ENCODE measurements around the gene DDX4. TPM values are rescaled to one million over a fixed set of nuclear protein-coding genes. Genes with fewer than 3 reads are reported as not detected.
"Not testable (repeated sequence)": the region's sequence is repeated elsewhere in the genome, so short reads cannot be mapped to it uniquely, and the experiment has no call there.

DDX4 gene
- total RNA-seq, 2 donors from 2014 or later, result 1.0 to 1.1 TPM

- ATAC-seq (replicated peaks in 1 of 2); DNase-seq; H3K27ac Mint-ChIP-seq; H3K4me1 Mint-ChIP-seq (ENCODE audit: low read depth); H3K4me3 Mint-ChIP-seq: not testable (repeated sequence)
- Mint-ChIP-seq H3K27me3 (ENCODE audit: low read depth) (peaks cover 20% of the 10 kb centered on the region), H3K9me3 (peaks cover 7 to 12% of the 10 kb centered on the region in 2 donors), H3K36me3 (ENCODE audit: insufficient read depth in 2 of 2) (peaks cover 10 to 13% of the 10 kb centered on the region in 2 donors)
Measured at GRCh38 chr5:55808814-55809213, 71.0 kb downstream of the DDX4 start.

GRCh38 chr5:55815939-55816338 lies 78.1 kb downstream of the DDX4 start:
- H3K27me3 Mint-ChIP-seq (ENCODE audit: low read depth), result peaks cover 28% of the 10 kb centered on the region
- ATAC-seq (replicated peaks in 1 of 2); DNase-seq; H3K36me3 Mint-ChIP-seq (ENCODE audit: insufficient read depth in 2 of 2); H3K4me3 Mint-ChIP-seq; H3K27ac Mint-ChIP-seq; H3K4me1 Mint-ChIP-seq (ENCODE audit: low read depth); H3K9me3 Mint-ChIP-seq: not testable (repeated sequence)

- ATAC-seq (replicated peaks in 1 of 2), result no peak
- no peaks in the 10 kb centered on the region for H3K36me3 Mint-ChIP-seq (ENCODE audit: insufficient read depth in 2 of 2)
- peaks cover 32% of the 10 kb centered on the region for H3K27me3 Mint-ChIP-seq (ENCODE audit: low read depth)
- H3K9me3 Mint-ChIP-seq, result no peaks in the 10 kb centered on the region
- H3K4me3 Mint-ChIP-seq, result no peak overlapping the region
- no peak overlapping the region for H3K27ac Mint-ChIP-seq
- H3K4me1 Mint-ChIP-seq (ENCODE audit: low read depth), result peaks cover 3% of the 10 kb centered on the region
- DNase-seq, result no peak
Measured at GRCh38 chr5:55816342-55816741, 78.5 kb downstream of the DDX4 start.

- Mint-ChIP-seq H3K4me1 (ENCODE audit: low read depth) (peaks cover 5% of the 10 kb centered on the region), H3K27me3 (ENCODE audit: low read depth) (peaks cover 39% of the 10 kb centered on the region), H3K4me3 (no peak overlapping the region), H3K27ac (no peak overlapping the region), H3K36me3 (ENCODE audit: insufficient read depth in 2 of 2) (no peaks in the 10 kb centered on the region), H3K9me3 (no peaks in the 10 kb centered on the region)
- ATAC-seq (replicated peaks in 1 of 2) (no peak), DNase-seq (no peak)
Measured at GRCh38 chr5:55817030-55817429, 79.2 kb downstream of the DDX4 start.

GRCh38 chr5:55820488-55820887 lies 82.6 kb downstream of the DDX4 start:
- no peaks in the 10 kb centered on the region for H3K36me3 Mint-ChIP-seq (ENCODE audit: insufficient read depth in 2 of 2)
- peaks cover 66% of the 10 kb centered on the region for H3K27me3 Mint-ChIP-seq (ENCODE audit: low read depth)
- DNase-seq (no peak), ATAC-seq (replicated peaks in 1 of 2) (no peak)
- no peak overlapping the region for H3K27ac Mint-ChIP-seq
- no peaks in the 10 kb centered on the region for H3K9me3 Mint-ChIP-seq
- H3K4me1 Mint-ChIP-seq (ENCODE audit: low read depth), result peaks cover 5% of the 10 kb centered on the region
- no peak overlapping the region for H3K4me3 Mint-ChIP-seq

GRCh38 chr5:55821731-55822512 lies 84.1 kb downstream of the DDX4 start:
- H3K4me3 Mint-ChIP-seq, result peak overlapping the region; percentile 59 to 70
- H3K9me3 Mint-ChIP-seq, result no peaks in the 10 kb centered on the region
- ATAC-seq (replicated peaks in 1 of 2) (peak; percentile 54 to 63), DNase-seq (peak; percentile 12 to 30)
- no peak overlapping the region for H3K27ac Mint-ChIP-seq
- H3K27me3 Mint-ChIP-seq (ENCODE audit: low read depth), result peaks cover 71% of the 10 kb centered on the region
- H3K4me1 Mint-ChIP-seq (ENCODE audit: low read depth), result peaks cover 5% of the 10 kb centered on the region
- no peaks in the 10 kb centered on the region for H3K36me3 Mint-ChIP-seq (ENCODE audit: insufficient read depth in 2 of 2)

GRCh38 chr5:55823151-55823796 lies 85.4 kb downstream of the DDX4 start:
- H3K27me3 Mint-ChIP-seq (ENCODE audit: low read depth), result peaks cover 82% of the 10 kb centered on the region
- peak in 1 of 2 donors; percentile 33 for ATAC-seq (replicated peaks in 1 of 2)

GRCh38 chr5:55829956-55830355 lies 92.1 kb downstream of the DDX4 start:
- H3K27me3 Mint-ChIP-seq (ENCODE audit: low read depth), result peaks cover 36% of the 10 kb centered on the region
- peaks cover 0 to 4% of the 10 kb centered on the region in 2 donors for H3K36me3 Mint-ChIP-seq (ENCODE audit: insufficient read depth in 2 of 2)
- ATAC-seq (replicated peaks in 1 of 2) (peak; percentile 46 to 53), DNase-seq (no peak)
- H3K4me1 Mint-ChIP-seq (ENCODE audit: low read depth), result peaks cover 8% of the 10 kb centered on the region
- no peak overlapping the region for H3K4me3 Mint-ChIP-seq
- H3K9me3 Mint-ChIP-seq, result peaks cover 0 to 4% of the 10 kb centered on the region in 2 donors
- H3K27ac Mint-ChIP-seq, result no peak overlapping the region

More at GRCh38 chr5:55823151-55823796, 85.4 kb downstream of the DDX4 start:
- DNase-seq, result no peak
- Mint-ChIP-seq H3K36me3 (ENCODE audit: insufficient read depth in 2 of 2) (no peaks in the 10 kb centered on the region), H3K4me1 (ENCODE audit: low read depth) (peaks cover 5% of the 10 kb centered on the region), H3K27ac (no peak overlapping the region), H3K9me3 (no peaks in the 10 kb centered on the region), H3K4me3 (no peak overlapping the region)

GRCh38 chr5:55832446-55832845 lies 94.6 kb downstream of the DDX4 start:
- ATAC-seq (replicated peaks in 1 of 2) (no peak), DNase-seq (no peak)
- no peak overlapping the region for H3K27ac Mint-ChIP-seq
- peaks cover 8% of the 10 kb centered on the region for H3K4me1 Mint-ChIP-seq (ENCODE audit: low read depth)
- peaks cover 0 to 4% of the 10 kb centered on the region in 2 donors for H3K36me3 Mint-ChIP-seq (ENCODE audit: insufficient read depth in 2 of 2)
- no peak overlapping the region for H3K4me3 Mint-ChIP-seq
- peaks cover 22% of the 10 kb centered on the region for H3K27me3 Mint-ChIP-seq (ENCODE audit: low read depth)
- peaks cover 0 to 4% of the 10 kb centered on the region in 2 donors for H3K9me3 Mint-ChIP-seq

- ATAC-seq (replicated peaks in 1 of 2) (no peak), DNase-seq (no peak)
- Mint-ChIP-seq H3K27ac (no peak overlapping the region), H3K4me1 (ENCODE audit: low read depth) (no peaks in the 10 kb centered on the region), H3K36me3 (ENCODE audit: insufficient read depth in 2 of 2) (peaks cover 0 to 4% of the 10 kb centered on the region in 2 donors), H3K27me3 (ENCODE audit: low read depth) (peaks cover 9% of the 10 kb centered on the region), H3K4me3 (no peak overlapping the region), H3K9me3 (peaks cover 0 to 4% of the 10 kb centered on the region in 2 donors)
Measured at GRCh38 chr5:55836191-55836590, 98.3 kb downstream of the DDX4 start.

- H3K4me1 Mint-ChIP-seq (ENCODE audit: low read depth), result no peaks in the 10 kb centered on the region
Measured at GRCh38 chr5:55841976-55842375, 104.1 kb downstream of the DDX4 start.

GRCh38 chr5:55847837-55848236 lies 110.0 kb downstream of the DDX4 start:
- Mint-ChIP-seq H3K9me3 (peaks cover 2 to 9% of the 10 kb centered on the region in 2 donors), H3K36me3 (ENCODE audit: insufficient read depth in 2 of 2) (peaks cover 5 to 9% of the 10 kb centered on the region in 2 donors), H3K4me1 (ENCODE audit: low read depth) (peaks cover 36% of the 10 kb centered on the region), H3K27ac (no peak overlapping the region), H3K27me3 (ENCODE audit: low read depth) (peaks cover 7% of the 10 kb centered on the region), H3K4me3 (no peak overlapping the region)
- no peak for DNase-seq
- no peak for ATAC-seq (replicated peaks in 1 of 2)

More at GRCh38 chr5:55841976-55842375, 104.1 kb downstream of the DDX4 start:
- peaks cover 5 to 9% of the 10 kb centered on the region in 2 donors for H3K36me3 Mint-ChIP-seq (ENCODE audit: insufficient read depth in 2 of 2)
- H3K4me3 Mint-ChIP-seq, result no peak overlapping the region
- peaks cover 9% of the 10 kb centered on the region for H3K27me3 Mint-ChIP-seq (ENCODE audit: low read depth)
- no peak overlapping the region for H3K27ac Mint-ChIP-seq
- peaks cover 2 to 11% of the 10 kb centered on the region in 2 donors for H3K9me3 Mint-ChIP-seq
- ATAC-seq (replicated peaks in 1 of 2), result no peak
- DNase-seq, result no peak

- H3K36me3 Mint-ChIP-seq (ENCODE audit: insufficient read depth in 2 of 2), result peaks cover 5 to 9% of the 10 kb centered on the region in 2 donors
- no peak overlapping the region for H3K27ac Mint-ChIP-seq
- no peak for DNase-seq
- no peak for ATAC-seq (replicated peaks in 1 of 2)
- H3K9me3 Mint-ChIP-seq, result peaks cover 2 to 8% of the 10 kb centered on the region in 2 donors
- peaks cover 45% of the 10 kb centered on the region for H3K4me1 Mint-ChIP-seq (ENCODE audit: low read depth)
- peaks cover 7% of the 10 kb centered on the region for H3K27me3 Mint-ChIP-seq (ENCODE audit: low read depth)
- no peak overlapping the region for H3K4me3 Mint-ChIP-seq
Measured at GRCh38 chr5:55848783-55849182, 110.9 kb downstream of the DDX4 start.
